GM10266 (cell line): ENCODE data around the gene CYB5A.
"Not testable (repeated sequence)": the region's sequence is repeated elsewhere in the genome, so short reads cannot be mapped to it uniquely, and the experiment has no call there.

Experiments
- DNase-seq: peaks from one replicate; pipeline ENCODE4 v3.0.0; 2012; ENCODE audit errors: extremely low spot score
- TF ChIP-seq, protein P1 (sequence below): IDR thresholded peaks from 2 replicates; pipeline ENCODE4 v1.5.1; 2012; ENCODE audit warnings: mild to moderate bottlenecking, low read depth; ENCODE audit not compliant: control insufficient read depth, insufficient read depth; ENCODE audit errors: missing control alignments

CYB5A gene

DNA sequence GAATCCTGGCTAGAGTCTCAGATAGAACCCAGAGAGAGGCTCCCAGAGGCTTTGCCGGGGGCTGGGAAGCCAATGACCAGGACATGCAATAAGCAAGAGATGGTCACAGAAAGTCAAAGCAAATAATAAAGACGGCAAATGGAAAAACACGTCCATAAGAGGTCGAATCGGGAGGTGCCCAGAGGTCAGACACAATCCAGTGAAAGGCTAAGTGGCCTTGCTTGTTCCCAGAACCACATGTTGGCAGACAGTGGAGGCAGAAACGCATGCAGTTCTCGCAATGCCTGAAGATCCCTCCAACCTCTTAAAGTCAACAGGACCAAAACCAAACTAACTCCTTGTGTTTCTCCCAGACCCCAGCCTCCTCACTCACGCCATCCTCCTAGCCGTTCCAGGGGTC lies 3.0 kb downstream of the CYB5A start:
- TF ChIP-seq, protein P1, sequence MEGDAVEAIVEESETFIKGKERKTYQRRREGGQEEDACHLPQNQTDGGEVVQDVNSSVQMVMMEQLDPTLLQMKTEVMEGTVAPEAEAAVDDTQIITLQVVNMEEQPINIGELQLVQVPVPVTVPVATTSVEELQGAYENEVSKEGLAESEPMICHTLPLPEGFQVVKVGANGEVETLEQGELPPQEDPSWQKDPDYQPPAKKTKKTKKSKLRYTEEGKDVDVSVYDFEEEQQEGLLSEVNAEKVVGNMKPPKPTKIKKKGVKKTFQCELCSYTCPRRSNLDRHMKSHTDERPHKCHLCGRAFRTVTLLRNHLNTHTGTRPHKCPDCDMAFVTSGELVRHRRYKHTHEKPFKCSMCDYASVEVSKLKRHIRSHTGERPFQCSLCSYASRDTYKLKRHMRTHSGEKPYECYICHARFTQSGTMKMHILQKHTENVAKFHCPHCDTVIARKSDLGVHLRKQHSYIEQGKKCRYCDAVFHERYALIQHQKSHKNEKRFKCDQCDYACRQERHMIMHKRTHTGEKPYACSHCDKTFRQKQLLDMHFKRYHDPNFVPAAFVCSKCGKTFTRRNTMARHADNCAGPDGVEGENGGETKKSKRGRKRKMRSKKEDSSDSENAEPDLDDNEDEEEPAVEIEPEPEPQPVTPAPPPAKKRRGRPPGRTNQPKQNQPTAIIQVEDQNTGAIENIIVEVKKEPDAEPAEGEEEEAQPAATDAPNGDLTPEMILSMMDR, result no peak
- peak; percentile 5 for DNase-seq

DNA sequence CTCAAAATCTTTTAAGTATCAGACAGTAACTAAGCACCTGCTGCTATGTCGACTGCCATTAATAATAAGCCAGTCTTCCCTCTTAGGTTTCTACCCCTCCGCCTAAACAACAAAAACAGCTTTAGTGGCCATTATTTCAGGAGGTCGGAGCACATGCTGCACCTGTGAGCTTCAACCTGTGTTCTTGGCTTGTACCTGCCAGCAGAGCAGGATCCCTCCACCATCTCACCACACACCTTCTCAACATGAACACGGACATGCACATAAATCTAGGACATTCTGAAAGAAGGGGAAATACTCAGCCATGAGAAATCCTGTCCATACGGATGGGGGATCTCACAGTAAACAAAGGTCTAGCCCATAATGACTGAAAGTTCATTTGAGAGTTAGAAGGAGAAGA lies 3.7 kb downstream of the CYB5A start:
- DNase-seq, result peak; percentile 3
- TF ChIP-seq, protein P1, result no peak

DNA sequence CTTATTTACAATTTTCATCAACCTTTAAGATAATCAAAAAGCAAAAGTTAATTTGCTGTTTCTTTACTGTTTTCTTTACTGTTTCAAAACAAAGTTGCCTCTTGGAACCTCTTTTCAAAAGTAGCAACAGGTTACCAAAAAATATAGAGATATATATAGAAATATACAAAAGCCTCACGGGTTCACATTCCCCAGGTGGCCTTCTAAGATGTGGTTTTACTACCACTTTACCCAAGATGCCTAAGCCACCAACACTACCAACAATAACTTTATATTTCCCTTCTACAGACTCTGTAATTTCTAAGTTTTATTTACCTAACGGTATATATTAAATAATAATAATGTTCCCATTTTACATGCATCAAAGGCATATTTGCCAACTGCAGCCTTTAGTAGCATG lies 4.9 kb downstream of the CYB5A start:
- TF ChIP-seq, protein P1, result no peak

DNA sequence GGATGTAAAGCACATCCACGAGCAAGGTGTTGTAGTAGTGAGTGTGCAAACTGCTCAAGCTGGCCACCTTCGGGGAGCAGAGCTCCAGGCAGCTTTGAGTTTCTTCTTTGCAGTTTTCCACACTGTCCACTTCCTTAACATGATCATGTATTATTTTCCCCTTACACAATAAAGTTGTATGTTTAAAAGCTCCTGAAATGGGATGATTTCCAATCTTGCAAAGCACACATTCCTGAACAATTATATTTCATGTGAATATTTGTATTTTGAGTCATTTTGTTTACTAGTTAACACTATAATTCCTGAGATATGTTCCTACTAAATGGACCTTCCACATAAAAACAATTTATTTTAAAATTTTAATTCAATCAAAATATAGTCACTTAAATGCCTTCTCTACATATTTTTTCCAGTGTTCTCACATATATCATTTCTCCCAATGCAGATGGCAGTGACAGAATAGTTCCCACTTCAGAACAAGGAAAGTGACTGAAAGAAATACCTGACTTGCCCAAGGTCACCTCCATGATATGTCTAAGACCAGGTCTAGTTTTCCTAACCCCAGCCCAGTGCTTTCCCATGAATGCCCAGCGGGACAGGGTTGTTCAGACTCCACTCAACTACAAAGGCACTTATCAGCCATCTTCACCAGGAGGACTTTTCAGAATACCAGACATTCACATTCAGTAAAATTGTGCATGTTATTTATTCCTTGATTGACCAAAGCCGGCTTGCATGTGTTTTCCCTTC lies 5.5 kb downstream of the CYB5A start:
- TF ChIP-seq, protein P1, result no peak
- no peak for DNase-seq

More for the DNA sequence above, 4.9 kb downstream of the CYB5A start:
- DNase-seq, result no peak

DNA sequence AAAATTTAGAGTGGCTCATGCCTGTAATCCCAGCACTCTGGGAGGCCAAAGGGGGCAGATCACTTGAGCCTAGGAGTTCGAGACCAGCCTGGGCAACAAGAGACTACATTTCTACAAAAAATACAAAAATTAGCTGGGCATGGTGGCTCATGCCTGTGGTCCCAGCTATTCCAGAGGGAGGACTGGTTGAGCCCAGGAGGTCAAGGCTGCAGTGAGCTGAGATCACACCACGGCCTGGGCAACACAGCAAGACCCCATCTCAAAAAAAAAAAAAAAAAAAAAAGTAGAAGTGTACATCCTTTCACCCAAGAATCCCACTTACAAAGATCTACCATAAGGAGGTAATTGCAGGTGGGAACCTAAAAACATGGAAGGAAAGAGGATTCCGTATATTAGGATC lies 6.2 kb downstream of the CYB5A start:
- not testable (repeated sequence) for DNase-seq

DNA sequence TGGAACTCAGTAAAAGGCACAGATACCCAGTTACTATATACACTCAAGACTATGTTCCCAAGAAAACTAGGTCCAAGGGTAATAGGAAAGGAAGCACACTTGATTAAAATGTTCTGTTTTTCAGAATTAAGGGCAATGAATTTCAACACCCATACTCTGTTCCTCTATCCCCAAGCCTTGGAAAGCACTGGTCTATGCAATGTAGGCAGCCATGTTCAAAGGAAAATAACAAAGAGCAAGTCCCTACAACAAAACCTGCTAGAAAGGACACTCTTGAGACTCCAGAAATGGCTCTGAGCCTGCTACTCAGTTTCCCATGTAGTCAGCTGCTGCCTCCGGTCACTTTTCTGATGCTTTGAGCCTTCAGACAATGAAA lies 6.8 kb downstream of the CYB5A start:
- TF ChIP-seq, protein P1, result no peak
- DNase-seq, result no peak

DNA sequence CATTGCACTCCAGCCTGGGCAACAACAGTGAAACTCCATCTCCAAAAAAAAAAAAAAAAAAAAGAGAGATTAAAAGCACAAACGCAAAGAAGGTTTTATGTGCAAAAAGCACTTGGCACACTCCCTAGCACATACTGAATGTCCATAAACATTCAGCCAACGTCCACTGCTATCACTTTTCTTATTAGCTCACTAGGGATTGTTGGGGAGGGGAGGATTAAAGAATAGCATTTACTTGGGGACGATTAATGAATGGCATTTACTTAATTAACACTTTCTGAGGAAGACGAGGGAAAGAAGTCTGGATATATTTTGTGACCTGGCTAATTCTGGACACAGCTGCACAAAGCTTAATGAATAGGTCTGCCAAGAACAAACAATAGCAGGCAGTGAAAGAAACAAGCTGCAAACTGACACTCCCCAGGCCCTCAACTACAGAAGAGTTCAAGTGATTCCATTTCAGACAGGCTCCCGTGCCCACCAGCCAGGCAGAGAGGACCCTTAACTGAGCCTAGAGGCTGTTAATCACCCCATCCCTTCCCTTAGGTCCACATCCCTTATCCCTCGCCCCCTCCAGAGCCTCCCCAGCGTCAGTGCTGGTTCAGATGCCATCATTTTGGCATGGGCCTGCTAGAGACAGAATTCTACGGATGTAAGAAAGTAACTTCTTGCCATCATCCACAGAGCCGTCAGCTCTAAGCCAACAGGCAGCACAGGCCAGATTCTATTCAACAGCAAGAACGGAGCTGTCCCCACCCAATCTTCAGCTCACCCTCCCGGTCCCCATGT lies 7.4 kb downstream of the CYB5A start:
- TF ChIP-seq, protein P1, result no peak
- DNase-seq, result no peak
